Neural cell (in vitro differentiated cells): Measurements from ENCODE around the gene NCKAP5. TPM values are rescaled to one million over a fixed set of nuclear protein-coding genes. Genes with fewer than 3 reads are reported as not detected.

ENCODE experiments used
- H2AFZ ChIP-seq: fragments of 200-600, 300-800 bp; sonication (generic), shearing (Covaris generic); 2 replicates; pipeline ENCODE4 v1.6.0; 2014; ENCODE audit warnings: low read depth, mild to moderate bottlenecking, antibody characterized with exemption, low read length, moderate library complexity
- H3F3A ChIP-seq: fragments of 200-600 bp; shearing (Covaris generic); 2 replicates; pipeline ENCODE4 v1.6.1; 2016; ENCODE audit warnings: mild to moderate bottlenecking, moderate library complexity, mixed read lengths, antibody characterized with exemption, low read length; ENCODE audit not compliant: insufficient read depth, poor library complexity, severe bottlenecking
- H3K27ac ChIP-seq: fragments of 200-600, 300-800 bp; sonication (generic), shearing (Covaris generic); 2 replicates; pipeline ENCODE4 v1.5.1; 2014; ENCODE audit warnings: mild to moderate bottlenecking, low read length, moderate library complexity
- H3K27me3 ChIP-seq: fragments of 300-800, 200-600 bp; sonication (generic), shearing (Covaris generic); 2 replicates; pipeline ENCODE4 v1.6.0; 2014; ENCODE audit warnings: mild to moderate bottlenecking, low read depth, low read length, moderate library complexity; ENCODE audit not compliant: insufficient read depth
- H3K36me3 ChIP-seq: fragments of 300-800, 200-600 bp; sonication (generic), shearing (Covaris generic); 2 replicates; pipeline ENCODE4 v1.5.1; 2014; ENCODE audit warnings: mild to moderate bottlenecking, antibody characterized with exemption, low read length, moderate library complexity; ENCODE audit not compliant: insufficient read depth
- H3K4me2 ChIP-seq: fragments of 300-800, 200-600 bp; sonication (generic), shearing (Covaris generic); 2 replicates; pipeline ENCODE4 v1.6.0; 2014; ENCODE audit warnings: mild to moderate bottlenecking, low read length
- H3K4me3 ChIP-seq: fragments of 300-800, 200-600 bp; sonication (generic), shearing (Covaris generic); 2 replicates; pipeline ENCODE4 v1.5.1; 2014; ENCODE audit warnings: mild to moderate bottlenecking, low read length, moderate library complexity
- H3K79me2 ChIP-seq: fragments of 200-600 bp; shearing (Covaris generic); replicated peaks from 2 replicates; pipeline ENCODE4 v1.6.0; 2014; ENCODE audit warnings: mild to moderate bottlenecking, low read length, moderate library complexity; ENCODE audit not compliant: insufficient read depth
- H3K9ac ChIP-seq: fragments of 300-800, 200-600 bp; sonication (generic), shearing (Covaris generic); 2 replicates; pipeline ENCODE4 v1.6.1; 2016; ENCODE audit warnings: mild to moderate bottlenecking, low read length, mixed read lengths
- H3K9me2 ChIP-seq: fragments of 200-600 bp; shearing (Covaris generic); 2 replicates; pipeline ENCODE4 v1.6.1; 2016; ENCODE audit warnings: mild to moderate bottlenecking, low read length, mixed read lengths; ENCODE audit not compliant: insufficient read depth
- H3K9me3 ChIP-seq: fragments of 200-600, 300-800 bp; sonication (generic), shearing (Covaris generic); 2 replicates; pipeline ENCODE4 v1.6.1; 2016; ENCODE audit warnings: mild to moderate bottlenecking, mixed run types, low read length, moderate library complexity, mixed read lengths
- H4K20me1 ChIP-seq: fragments of 200-600 bp; shearing (Covaris generic); 2 replicates; pipeline ENCODE4 v1.6.1; 2016; ENCODE audit warnings: mild to moderate bottlenecking, mixed run types; ENCODE audit not compliant: insufficient read depth
- CTCF ChIP-seq: fragments of 450-650 bp; IDR thresholded peaks from 2 replicates; pipeline ENCODE4 v1.5.1; 2014; ENCODE audit warnings: antibody characterized with exemption, mild to moderate bottlenecking, moderate library complexity; ENCODE audit not compliant: poor library complexity, severe bottlenecking
- EP300 ChIP-seq: fragments of 450-650 bp; conservative IDR thresholded peaks from 2 replicates; pipeline ENCODE4 v1.6.1; 2014; ENCODE audit warnings: antibody characterized with exemption, mild to moderate bottlenecking, moderate library complexity; ENCODE audit not compliant: poor library complexity, severe bottlenecking
- EZH2 ChIP-seq: fragments of 200-600, 300-800 bp; shearing (Covaris generic), sonication (generic); IDR thresholded peaks from 2 replicates; pipeline ENCODE4 v1.6.1; 2014; ENCODE audit warnings: antibody characterized with exemption, low read length, borderline replicate concordance, mild to moderate bottlenecking; ENCODE audit not compliant: insufficient read depth, poor library complexity, severe bottlenecking
- MXI1 ChIP-seq: fragments of 450-650 bp; conservative IDR thresholded peaks from 2 replicates; pipeline ENCODE4 v1.6.1; 2014; ENCODE audit warnings: antibody characterized with exemption, mild to moderate bottlenecking; ENCODE audit not compliant: poor library complexity, severe bottlenecking
- POLR2AphosphoS5 ChIP-seq: IDR thresholded peaks from 2 replicates; pipeline ENCODE4 v1.6.1; 2012
- RAD21 ChIP-seq: fragments of 450-650 bp; conservative IDR thresholded peaks from 2 replicates; pipeline ENCODE4 v1.6.1; 2014; ENCODE audit warnings: antibody characterized with exemption, mild to moderate bottlenecking, moderate library complexity
- REST ChIP-seq: IDR thresholded peaks from 2 replicates; pipeline ENCODE4 v1.6.1; 2012; ENCODE audit warnings: borderline replicate concordance
- SMC3 ChIP-seq: fragments of 450-650 bp; conservative IDR thresholded peaks from 2 replicates; pipeline ENCODE4 v1.6.1; 2014; ENCODE audit warnings: antibody characterized with exemption, mild to moderate bottlenecking, moderate library complexity; ENCODE audit not compliant: poor library complexity
- TAF1 ChIP-seq: IDR thresholded peaks from 2 replicates; pipeline ENCODE4 v1.6.1; 2012; ENCODE audit warnings: low read depth
- polyA plus RNA-seq: library from polyadenylated mRNA; depleted of rRNA; stranded (reverse); fragments of >200 nt; gene quantifications from 2 replicates; pipeline ENCODE4 v1.2.3, GENCODE V29; 2014

Gene NCKAP5
- polyA plus RNA-seq, 1 donor from 2014 or later: 2.4 TPM

GRCh38 chr2:132980304-132980703 is 588.0 kb downstream of the NCKAP5 start:
- no peak overlapping the region for H2AFZ ChIP-seq
- H3K4me2 ChIP-seq: no peak overlapping the region
- H3K9me2 ChIP-seq: no peaks in the 10 kb centered on the region
- H3K79me2 ChIP-seq: no peaks in the 10 kb centered on the region
- H3F3A ChIP-seq: no peaks in the 10 kb centered on the region
- H3K9ac ChIP-seq: no peak overlapping the region
- H3K27ac ChIP-seq: no peak overlapping the region
- TF ChIP-seq CTCF: no peak
- TF ChIP-seq EP300: no peak
- no peak for TF ChIP-seq SMC3
- TF ChIP-seq POLR2AphosphoS5: no peak
- TF ChIP-seq REST: no peak
- no peak for TF ChIP-seq EZH2
- no peak for TF ChIP-seq RAD21
- TF ChIP-seq TAF1: no peak
- no peak for TF ChIP-seq MXI1
- no peaks in the 10 kb centered on the region for H3K27me3 ChIP-seq
- no peaks in the 10 kb centered on the region for H3K9me3 ChIP-seq
- no peaks in the 10 kb centered on the region for H3K36me3 ChIP-seq
- H4K20me1 ChIP-seq: no peaks in the 10 kb centered on the region
- H3K4me3 ChIP-seq: no peak overlapping the region

GRCh38 chr2:132979339-132980093 is 588.7 kb downstream of the NCKAP5 start:
- Histone ChIP-seq H4K20me1 (no peaks in the 10 kb centered on the region), H3F3A (no peaks in the 10 kb centered on the region), H3K9me2 (no peaks in the 10 kb centered on the region), H3K4me3 (no peak overlapping the region), H3K9me3 (no peaks in the 10 kb centered on the region), H3K27ac (no peak overlapping the region), H3K27me3 (no peaks in the 10 kb centered on the region), H3K36me3 (no peaks in the 10 kb centered on the region), H3K4me2 (no peak overlapping the region), H2AFZ (no peak overlapping the region), H3K9ac (no peak overlapping the region), H3K79me2 (no peaks in the 10 kb centered on the region)
- TF ChIP-seq TAF1 (no peak), EP300 (no peak), SMC3 (no peak), EZH2 (no peak)
